Measurements from ENCODE around the gene PPP2R2D. TPM values are rescaled to one million over a fixed set of nuclear protein-coding genes. Genes with fewer than 3 reads are reported as not detected.

The PPP2R2D gene
- total RNA-seq, 1 donor = 23.9 TPM

DNA sequence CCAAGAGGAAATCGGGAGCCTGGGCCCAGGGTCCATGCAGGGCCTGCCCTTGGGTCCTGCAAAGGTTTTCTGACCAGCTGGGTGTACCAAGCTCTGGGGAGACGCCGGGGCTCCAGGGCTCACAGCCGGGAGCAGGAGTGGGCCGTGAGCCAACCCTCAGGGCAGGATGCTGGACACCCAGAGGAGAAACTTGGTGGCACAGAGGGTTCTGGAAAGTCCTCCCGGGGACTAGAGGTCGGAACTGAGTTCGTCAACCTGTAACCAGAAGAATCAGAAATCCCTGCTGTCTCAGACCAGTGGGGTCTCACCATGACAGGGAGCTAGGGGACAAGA lies 29.2 kb upstream of the PPP2R2D start:
- Histone ChIP-seq H3K79me2 (ENCODE audit: insufficient read depth, low read length) (no peaks in the 10 kb centered on the region), H3K27me3 (ENCODE audit: insufficient read depth, low read length) (peaks cover 4% of the 10 kb centered on the region)
- no peak for DNase-seq (ENCODE audit: insufficient read length, low spot score, missing footprints)

DNA sequence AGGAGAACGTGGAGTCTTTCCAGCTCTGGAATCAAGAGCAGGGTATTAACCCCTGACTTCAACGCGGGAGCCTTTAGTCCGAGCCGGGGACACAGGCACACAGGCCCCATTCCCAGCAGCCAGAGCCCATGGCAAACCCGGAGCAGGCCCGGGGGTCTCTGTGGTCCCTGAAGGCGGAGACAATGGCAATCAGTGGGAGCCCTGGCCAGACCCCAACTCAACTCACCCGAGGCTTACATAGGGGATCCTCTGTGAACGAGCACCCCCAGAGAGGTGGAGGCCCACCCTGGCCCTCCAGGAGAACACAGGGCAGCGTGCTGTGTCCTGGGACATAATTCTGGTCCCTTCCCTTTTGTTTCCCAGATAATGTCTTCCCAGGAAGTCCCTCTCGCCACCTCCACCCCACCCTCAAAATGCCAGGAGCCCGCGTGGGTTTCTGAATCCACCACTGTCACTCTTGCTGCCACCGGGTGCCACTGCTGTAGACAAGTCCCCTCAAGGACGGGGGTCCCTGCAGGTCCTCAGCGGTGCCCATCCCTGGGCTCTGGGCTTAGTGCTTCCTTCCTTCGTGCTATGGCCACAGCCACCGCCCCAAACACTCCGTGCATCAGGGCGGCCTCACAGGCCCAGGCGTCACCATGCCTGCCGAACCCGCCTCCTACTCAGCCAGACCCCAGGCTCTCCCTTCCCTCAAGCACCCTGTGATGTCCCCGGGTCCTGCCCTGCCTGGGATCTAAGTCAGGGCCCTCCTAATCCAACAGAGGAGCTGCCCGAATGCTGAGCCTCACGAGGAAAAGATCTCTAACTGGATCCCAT lies 28.6 kb upstream of the PPP2R2D start:
- Histone ChIP-seq H2AFZ (ENCODE audit: low read length) (no peak overlapping the region), H3K79me2 (ENCODE audit: insufficient read depth, low read length) (no peaks in the 10 kb centered on the region), H3K36me3 (ENCODE audit: insufficient read depth, low read length) (no peaks in the 10 kb centered on the region), H3K9me3 (ENCODE audit: low read depth, low read length) (no peaks in the 10 kb centered on the region), H3K4me3 (ENCODE audit: insufficient read depth, low read length) (no peak overlapping the region), H3K4me2 (ENCODE audit: insufficient read depth, low read length) (no peak overlapping the region), H4K20me1 (ENCODE audit: insufficient read depth, low read length) (no peaks in the 10 kb centered on the region), H3K27me3 (ENCODE audit: insufficient read depth, low read length) (peaks cover 4% of the 10 kb centered on the region), H3K27ac (ENCODE audit: low read depth, low read length) (no peak overlapping the region), H3K4me1 (ENCODE audit: insufficient read depth, low read length) (no peaks in the 10 kb centered on the region)
- TF ChIP-seq, protein P1, sequence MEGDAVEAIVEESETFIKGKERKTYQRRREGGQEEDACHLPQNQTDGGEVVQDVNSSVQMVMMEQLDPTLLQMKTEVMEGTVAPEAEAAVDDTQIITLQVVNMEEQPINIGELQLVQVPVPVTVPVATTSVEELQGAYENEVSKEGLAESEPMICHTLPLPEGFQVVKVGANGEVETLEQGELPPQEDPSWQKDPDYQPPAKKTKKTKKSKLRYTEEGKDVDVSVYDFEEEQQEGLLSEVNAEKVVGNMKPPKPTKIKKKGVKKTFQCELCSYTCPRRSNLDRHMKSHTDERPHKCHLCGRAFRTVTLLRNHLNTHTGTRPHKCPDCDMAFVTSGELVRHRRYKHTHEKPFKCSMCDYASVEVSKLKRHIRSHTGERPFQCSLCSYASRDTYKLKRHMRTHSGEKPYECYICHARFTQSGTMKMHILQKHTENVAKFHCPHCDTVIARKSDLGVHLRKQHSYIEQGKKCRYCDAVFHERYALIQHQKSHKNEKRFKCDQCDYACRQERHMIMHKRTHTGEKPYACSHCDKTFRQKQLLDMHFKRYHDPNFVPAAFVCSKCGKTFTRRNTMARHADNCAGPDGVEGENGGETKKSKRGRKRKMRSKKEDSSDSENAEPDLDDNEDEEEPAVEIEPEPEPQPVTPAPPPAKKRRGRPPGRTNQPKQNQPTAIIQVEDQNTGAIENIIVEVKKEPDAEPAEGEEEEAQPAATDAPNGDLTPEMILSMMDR (IDR thresholded peaks at IDR 0.05; ENCODE audit: extremely low read depth, low read depth, low read length) = no peak
- DNase-seq (ENCODE audit: insufficient read length, low spot score, missing footprints) = no peak

More for the DNA sequence above, 29.2 kb upstream of the PPP2R2D start:
- H3K4me2 ChIP-seq (ENCODE audit: insufficient read depth, low read length) = no peak overlapping the region
- no peak overlapping the region for H3K4me3 ChIP-seq (ENCODE audit: insufficient read depth, low read length)
- H2AFZ ChIP-seq (ENCODE audit: low read length) = no peak overlapping the region
- no peaks in the 10 kb centered on the region for H3K36me3 ChIP-seq (ENCODE audit: insufficient read depth, low read length)
- no peaks in the 10 kb centered on the region for H4K20me1 ChIP-seq (ENCODE audit: insufficient read depth, low read length)
- TF ChIP-seq, protein P1 (IDR thresholded peaks at IDR 0.05; ENCODE audit: extremely low read depth, low read depth, low read length) = no peak
- no peaks in the 10 kb centered on the region for H3K9me3 ChIP-seq (ENCODE audit: low read depth, low read length)
- no peaks in the 10 kb centered on the region for H3K4me1 ChIP-seq (ENCODE audit: insufficient read depth, low read length)
- no peak overlapping the region for H3K27ac ChIP-seq (ENCODE audit: low read depth, low read length)

DNA sequence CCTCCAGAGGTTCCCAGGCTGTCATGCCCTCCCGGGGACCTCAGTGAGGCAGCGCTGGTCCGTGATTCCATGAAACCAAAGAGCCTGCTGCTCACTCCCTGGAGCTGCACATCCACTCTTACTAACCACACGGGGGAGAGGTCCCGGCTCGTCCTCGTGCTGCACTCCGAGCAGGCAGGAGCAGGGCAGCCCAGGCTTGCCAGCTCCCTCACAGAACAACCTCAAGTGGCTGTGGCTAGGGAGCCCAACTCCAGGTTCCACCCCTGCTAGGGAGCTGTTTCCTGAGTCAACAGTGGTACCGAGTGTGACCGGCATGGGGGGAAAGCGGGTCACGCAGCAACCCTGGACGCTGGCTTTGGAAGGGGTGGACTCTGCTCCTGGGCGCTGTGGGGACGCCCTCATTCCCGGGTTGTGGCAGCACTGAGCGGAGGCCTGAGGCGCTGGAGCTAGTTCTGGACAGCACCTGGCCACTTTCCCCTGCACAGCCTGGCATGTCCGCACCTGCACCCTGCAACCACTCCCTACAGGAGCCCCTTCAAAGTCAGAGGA lies 27.9 kb upstream of the PPP2R2D start:
- Histone ChIP-seq H3K4me1 (ENCODE audit: insufficient read depth, low read length) (no peaks in the 10 kb centered on the region), H3K27ac (ENCODE audit: low read depth, low read length) (no peak overlapping the region), H3K79me2 (ENCODE audit: insufficient read depth, low read length) (no peaks in the 10 kb centered on the region), H3K9me3 (ENCODE audit: low read depth, low read length) (no peaks in the 10 kb centered on the region), H3K4me3 (ENCODE audit: insufficient read depth, low read length) (no peak overlapping the region), H4K20me1 (ENCODE audit: insufficient read depth, low read length) (no peaks in the 10 kb centered on the region), H3K27me3 (ENCODE audit: insufficient read depth, low read length) (peaks cover 4% of the 10 kb centered on the region), H3K4me2 (ENCODE audit: insufficient read depth, low read length) (no peak overlapping the region), H3K36me3 (ENCODE audit: insufficient read depth, low read length) (no peaks in the 10 kb centered on the region), H2AFZ (ENCODE audit: low read length) (no peak overlapping the region)
- TF ChIP-seq, protein P1 (IDR thresholded peaks at IDR 0.05; ENCODE audit: extremely low read depth, low read depth, low read length) = no peak
- no peak for DNase-seq (ENCODE audit: insufficient read length, low spot score, missing footprints)

DNA sequence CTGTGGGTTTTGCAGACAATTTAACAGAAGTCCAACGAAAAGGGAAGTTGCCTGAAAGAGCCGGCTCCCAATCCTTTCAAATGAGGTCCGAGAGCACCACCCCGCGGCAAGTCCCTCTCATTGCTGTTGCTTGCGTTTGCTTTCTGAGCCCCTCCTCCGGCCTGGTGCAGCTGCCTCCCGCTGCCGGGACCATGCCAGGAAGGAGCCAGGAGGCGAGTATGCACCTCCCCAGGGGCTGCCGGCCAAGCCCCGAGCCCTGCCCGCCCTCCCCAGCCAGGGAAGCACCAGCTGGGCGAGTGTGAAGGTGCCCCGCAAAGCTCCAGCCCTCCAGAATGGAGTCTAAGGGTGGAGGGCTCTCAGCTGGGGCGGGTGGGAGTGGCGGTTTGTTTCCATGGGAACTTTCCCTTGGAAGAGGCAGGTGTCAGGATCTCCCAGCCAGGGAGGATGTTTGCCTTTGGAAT lies 25.8 kb upstream of the PPP2R2D start:
- Histone ChIP-seq H3K9me3 (ENCODE audit: low read depth, low read length) (no peaks in the 10 kb centered on the region), H3K79me2 (ENCODE audit: insufficient read depth, low read length) (no peaks in the 10 kb centered on the region), H4K20me1 (ENCODE audit: insufficient read depth, low read length) (no peaks in the 10 kb centered on the region), H3K4me3 (ENCODE audit: insufficient read depth, low read length) (no peak overlapping the region), H2AFZ (ENCODE audit: low read length) (no peak overlapping the region), H3K27me3 (ENCODE audit: insufficient read depth, low read length) (peaks cover 4% of the 10 kb centered on the region), H3K4me1 (ENCODE audit: insufficient read depth, low read length) (no peaks in the 10 kb centered on the region), H3K4me2 (ENCODE audit: insufficient read depth, low read length) (peak overlapping the region; percentile 43), H3K27ac (ENCODE audit: low read depth, low read length) (no peak overlapping the region), H3K36me3 (ENCODE audit: insufficient read depth, low read length) (no peaks in the 10 kb centered on the region)
- DNase-seq (ENCODE audit: insufficient read length, low spot score, missing footprints) = peak; percentile 98
- TF ChIP-seq, protein P1 (IDR thresholded peaks at IDR 0.05; ENCODE audit: extremely low read depth, low read depth, low read length) = peak; percentile 74
